Measurements from ENCODE around the gene SLC6A8. TPM values are rescaled to one million over a fixed set of nuclear protein-coding genes. Genes with fewer than 3 reads are reported as not detected.
A peak's percentile ranks its signal among the peaks of the same experiment; 100 is the strongest.

Gene SLC6A8
- polyA plus RNA-seq, 2 of the 4 experiments (the other 2 are of a cell fraction): 2.0 to 6.1 TPM

GRCh38 chrX:153645921-153646488 is 41.7 kb upstream of the SLC6A8 start:
- Histone ChIP-seq H3K4me1 (peaks cover 31% of the 10 kb centered on the region; the same call in 2 of the 3 replicates), H3K4me3 (no peak overlapping the region), H3K4me2 (no peak overlapping the region), H3K27ac (no peak overlapping the region), H3K9me3 (no peaks in the 10 kb centered on the region)
- POLR2A ChIA-PET: no interaction called here
- DNase-seq (ENCODE audit: low read depth in 1 of 2, low spot score in 1 of 2) (no peak), ATAC-seq (no peak), FAIRE-seq (no peak)
- no peak for TF ChIP-seq CTCF (IDR thresholded peaks at IDR 0.05)
- no peak for TF ChIP-seq CHD2 (IDR thresholded peaks at IDR 0.05; ENCODE audit: low read length, partially characterized antibody)
- TF ChIP-seq JUN (IDR thresholded peaks at IDR 0.05): no peak
- no peak for TF ChIP-seq CBX8 (IDR thresholded peaks at IDR 0.05)
- TF ChIP-seq HOXB13 (CRISPR knock-in tag; IDR thresholded peaks at IDR 0.05; ENCODE audit: low read depth): no peak
- TF ChIP-seq POLR2A (IDR thresholded peaks at IDR 0.05; ENCODE audit: low read length): no peak
- TF ChIP-seq E2F6 (IDR thresholded peaks at IDR 0.05; ENCODE audit: borderline replicate concordance, low read depth): no peak
- no peak for TF ChIP-seq KDM1A (IDR thresholded peaks at IDR 0.05; ENCODE audit: low read depth)
- TF ChIP-seq EHMT2 (IDR thresholded peaks at IDR 0.05; ENCODE audit: low read depth): no peak
- no peak for TF ChIP-seq PHF8 (IDR thresholded peaks at IDR 0.05; ENCODE audit: borderline replicate concordance, low read depth)
- TF ChIP-seq ZSCAN20 (CRISPR knock-in tag; IDR thresholded peaks at IDR 0.05): no peak
- no peak for TF ChIP-seq RFX5 (IDR thresholded peaks at IDR 0.05)
- no peak for TF ChIP-seq RARB (CRISPR knock-in tag; IDR thresholded peaks at IDR 0.05)
- no peak for TF ChIP-seq HES2 (IDR thresholded peaks at IDR 0.05)
- WGBS (ENCODE audit: missing lambda C conversion rate): 49% methylated on average over 10 of the region's 10 CpGs
- CTCF ChIA-PET: interaction anchor here (0.8 to 5.3 kb wide), 18 partner anchors 10 to 302 kb away, joined by 3 to 58 read pairs (median 5); no protein-coding TSS in a partner anchor

- H3K4me2 ChIP-seq: peak within 1 kb of the TSS; percentile 84
- peak; percentile 37 to 65; a peak in 3 of 6 replicates for ATAC-seq
- TF ChIP-seq RAD21 (conservative IDR thresholded peaks at IDR 0.05 in 1 of 2, IDR thresholded peaks at IDR 0.05 in 1 of 2) (no peak), KDM1A (IDR thresholded peaks at IDR 0.05; ENCODE audit: low read depth) (no peak), HOXB5 (CRISPR knock-in tag; IDR thresholded peaks at IDR 0.05) (no peak), POLR2AphosphoS2 (conservative IDR thresholded peaks at IDR 0.05; ENCODE audit: low read length) (no peak), TFCP2L1 (CRISPR knock-in tag; IDR thresholded peaks at IDR 0.05) (no peak), GATA3 (IDR thresholded peaks at IDR 0.05; ENCODE audit: borderline replicate concordance) (no peak), RNF2 (IDR thresholded peaks at IDR 0.05; ENCODE audit: borderline replicate concordance, low read depth) (no peak), CHD4 (IDR thresholded peaks at IDR 0.05; ENCODE audit: borderline replicate concordance) (no peak), MAFK (IDR thresholded peaks at IDR 0.05; ENCODE audit: partially characterized antibody) (no peak)
- peak within 1 kb of the TSS; percentile 40 for H3K4me3 ChIP-seq
- no peaks in the 10 kb centered on the region for H3K9me3 ChIP-seq
- peak; percentile 43 to 69 for DNase-seq (ENCODE audit: low read depth in 1 of 2, low spot score in 1 of 2)
- ChIA-PET CTCF (interaction anchor here (0.6 to 5.3 kb wide), 15 partner anchors 10 to 301 kb away, joined by 3 to 58 read pairs (median 5); no protein-coding TSS in a partner anchor), POLR2A (interaction anchor here (0.6 to 1.0 kb wide), 2 partner anchors 21 to 705 kb away, joined by 3 to 5 read pairs; no protein-coding TSS in a partner anchor)
- 33% methylated on average over 5 of the region's 53 CpGs for WGBS (ENCODE audit: missing lambda C conversion rate)
- H3K27ac ChIP-seq: peak within 1 kb of the TSS; percentile 47 to 83; a peak in 4 of 6 replicates
- FAIRE-seq: no peak
- H3K4me1 ChIP-seq: peaks cover 28% of the 10 kb centered on the region; the same call in 2 of the 3 replicates
Measured at GRCh38 chrX:153646620-153647373, 40.9 kb upstream of the SLC6A8 start, which contains the start of gene DUSP9. TSS of gene DUSP9 (plus strand) at chrX:153647203. CDS start at chrX:153647954, 751 bp downstream.

Measured in A549 (cell line).